ENCODE measurements around the gene TRAPPC12. TPM values are rescaled to one million over a fixed set of nuclear protein-coding genes. Genes with fewer than 3 reads are reported as not detected.
A peak's percentile ranks its signal among the peaks of the same experiment; 100 is the strongest.
"Not testable (repeated sequence)": the region's sequence is repeated elsewhere in the genome, so short reads cannot be mapped to it uniquely, and the experiment has no call there.

Gene TRAPPC12
- 10 to 100 TPM; 41.2 to 48.3 (median 45.2) TPM for polyA plus RNA-seq

GRCh38 chr2:3379647-3380534, at the start of gene TRAPPC12:
Gene TRAPPC12, plus strand, starts transcription at chr2:3379694. Its CDS starts 7,930 bp downstream, at chr2:3387624.
- WGBS, 3 donors = 0 to 2% (median 1%) methylated on average over 45 to 61 of the region's 61 CpGs
- H3K27ac ChIP-seq (ENCODE audit: low read depth, low read length) = peak within 1 kb of the TSS; percentile 53

GRCh38 chr2:3332133-3332532, 47.4 kb upstream of the TRAPPC12 start:
- 86 to 92% (median 88%) methylated on average over 8 of the region's 8 CpGs for WGBS, 3 donors
- H3K27ac ChIP-seq (ENCODE audit: low read depth, low read length) = no peak overlapping the region

GRCh38 chr2:3334392-3335345, 44.8 kb upstream of the TRAPPC12 start:
- 75 to 89% (median 81%) methylated on average over 24 of the region's 24 CpGs for WGBS, 3 donors

GRCh38 chr2:3336844-3337243, 42.6 kb upstream of the TRAPPC12 start:
- 93 to 98% (median 95%) methylated on average over 2 of the region's 2 CpGs for WGBS, 3 donors
- no peak overlapping the region for H3K27ac ChIP-seq (ENCODE audit: low read depth, low read length)

More at GRCh38 chr2:3334392-3335345, 44.8 kb upstream of the TRAPPC12 start:
- no peak overlapping the region for H3K27ac ChIP-seq (ENCODE audit: low read depth, low read length)

GRCh38 chr2:3338340-3338739, 41.2 kb upstream of the TRAPPC12 start:
- 90 to 94% (median 93%) methylated on average over 10 of the region's 10 CpGs for WGBS, 3 donors
- no peak overlapping the region for H3K27ac ChIP-seq (ENCODE audit: low read depth, low read length)

- H3K27ac ChIP-seq (ENCODE audit: low read depth, low read length) = no peak overlapping the region
- WGBS, 3 donors = 90 to 97% (median 94%) methylated on average over 10 of the region's 10 CpGs
Observed at GRCh38 chr2:3340144-3340543, 39.4 kb upstream of the TRAPPC12 start.

GRCh38 chr2:3341336-3341735, 38.2 kb upstream of the TRAPPC12 start:
- H3K27ac ChIP-seq (ENCODE audit: low read depth, low read length) = no peak overlapping the region
- WGBS, 3 donors = 95 to 98% (median 97%) methylated on average over 8 of the region's 8 CpGs

DNA sequence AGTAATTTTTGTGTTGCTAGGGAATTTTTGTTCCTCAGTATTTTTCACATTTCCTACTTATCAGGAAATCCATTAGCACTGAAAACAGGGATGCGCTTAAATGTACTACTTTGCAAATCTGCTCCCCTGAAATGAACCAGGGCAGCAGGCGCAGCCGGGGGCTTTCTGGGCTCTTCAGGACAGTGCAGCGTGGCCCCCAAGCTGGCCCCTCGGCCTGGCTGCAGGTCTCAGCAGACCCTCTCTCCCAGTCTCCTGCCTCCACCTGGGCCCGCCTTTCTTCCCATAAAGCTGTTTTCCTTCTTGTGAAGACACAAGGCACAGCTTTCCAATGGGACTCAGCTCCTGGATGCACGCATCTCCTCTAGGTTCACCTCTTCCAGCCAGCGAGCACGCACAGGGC, 37.2 kb upstream of the TRAPPC12 start:
- no peak overlapping the region for H3K27ac ChIP-seq (ENCODE audit: low read depth, low read length)
- WGBS, 3 donors = 97 to 98% (median 97%) methylated on average over 9 of the region's 9 CpGs

DNA sequence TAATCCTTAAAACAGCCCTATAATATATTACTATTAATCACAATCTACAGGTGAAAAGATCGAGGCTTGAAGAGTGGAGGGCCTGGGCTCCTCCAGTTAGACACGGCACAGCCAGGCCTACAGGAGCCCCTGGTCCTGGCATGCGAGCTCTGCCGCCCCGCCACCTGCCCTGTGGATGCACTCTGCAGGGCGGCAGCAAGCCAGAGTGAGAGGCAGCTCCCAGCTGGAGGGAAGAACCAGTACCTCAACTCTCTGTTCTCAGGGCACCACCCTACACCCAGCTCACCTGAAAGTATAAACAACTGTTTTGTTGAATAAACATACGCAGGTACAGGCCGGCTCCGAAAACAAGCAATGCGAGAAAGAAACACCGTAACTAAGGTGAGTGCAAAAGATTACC, 36.5 kb upstream of the TRAPPC12 start:
- WGBS, 3 donors = 89 to 93% (median 92%) methylated on average over 11 of the region's 11 CpGs
- no peak overlapping the region for H3K27ac ChIP-seq (ENCODE audit: low read depth, low read length)

- 84 to 91% (median 86%) methylated on average over 6 of the region's 6 CpGs for WGBS, 3 donors
Observed at GRCh38 chr2:3344897-3345296, 34.6 kb upstream of the TRAPPC12 start.

DNA sequence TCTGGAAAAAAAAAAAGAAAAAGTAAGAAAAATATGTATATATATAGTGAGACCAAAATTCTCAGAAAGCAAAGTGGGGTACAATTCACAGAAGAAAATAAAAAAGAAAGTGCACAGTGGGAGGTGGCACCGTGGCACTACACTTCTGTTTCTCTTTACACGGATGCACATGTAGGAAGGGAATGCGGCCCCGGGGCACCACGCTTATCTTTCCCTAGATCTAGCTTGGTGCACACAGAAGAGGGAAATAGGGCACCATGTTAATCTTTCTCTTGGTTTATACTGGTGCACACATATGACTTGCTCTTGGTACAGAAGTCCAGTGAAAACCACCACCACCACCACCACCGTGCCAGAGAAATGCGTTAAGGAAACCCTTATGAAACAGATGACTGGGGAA, 33.9 kb upstream of the TRAPPC12 start:
- 91 to 97% (median 96%) methylated on average over 7 of the region's 7 CpGs for WGBS, 3 donors
- H3K27ac ChIP-seq (ENCODE audit: low read depth, low read length) = no peak overlapping the region

More at GRCh38 chr2:3344897-3345296, 34.6 kb upstream of the TRAPPC12 start:
- no peak overlapping the region for H3K27ac ChIP-seq (ENCODE audit: low read depth, low read length)

GRCh38 chr2:3348767-3349166, 30.7 kb upstream of the TRAPPC12 start:
- H3K27ac ChIP-seq (ENCODE audit: low read depth, low read length) = no peak overlapping the region

DNA sequence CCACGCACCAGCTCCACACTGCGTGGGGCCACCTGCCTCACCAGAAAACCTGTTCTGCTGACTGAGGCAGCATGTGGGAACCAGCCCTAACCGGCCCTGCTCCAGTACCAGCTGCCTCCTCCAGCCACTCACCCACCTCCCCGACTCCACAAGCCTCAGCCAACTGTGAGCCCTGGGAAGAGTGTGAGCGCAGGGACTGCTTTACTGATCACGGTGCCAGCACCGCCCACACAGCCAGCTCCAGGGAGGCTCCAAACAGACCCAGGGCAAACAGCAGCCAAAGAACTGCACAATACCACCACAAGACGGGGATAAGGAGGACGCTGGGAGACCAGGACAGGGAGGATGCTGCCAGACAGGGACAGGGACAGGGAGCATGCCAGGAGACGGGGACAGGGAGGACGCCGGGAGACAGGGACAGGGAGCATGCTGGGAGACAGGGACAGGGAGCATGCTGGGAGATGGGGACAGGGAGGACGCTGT, 30.2 kb upstream of the TRAPPC12 start:
- 72 to 82% (median 73%) methylated on average over 13 of the region's 13 CpGs for WGBS, 3 donors
- no peak overlapping the region for H3K27ac ChIP-seq (ENCODE audit: low read depth, low read length)

More at GRCh38 chr2:3348767-3349166, 30.7 kb upstream of the TRAPPC12 start:
- 92 to 94% (median 93%) methylated on average over 12 of the region's 12 CpGs for WGBS, 3 donors

- no peak overlapping the region for H3K27ac ChIP-seq (ENCODE audit: low read depth, low read length)
- WGBS, 3 donors = 86 to 97% (median 96%) methylated on average over 3 of the region's 3 CpGs
Observed at GRCh38 chr2:3354986-3355385, 24.5 kb upstream of the TRAPPC12 start.

- 68 to 83% (median 76%) methylated on average over 8 of the region's 8 CpGs for WGBS, 3 donors
- H3K27ac ChIP-seq (ENCODE audit: low read depth, low read length) = no peak overlapping the region
Observed at GRCh38 chr2:3355951-3356569, 23.4 kb upstream of the TRAPPC12 start.

- no peak overlapping the region for H3K27ac ChIP-seq (ENCODE audit: low read depth, low read length)
- 71 to 82% (median 76%) methylated on average over 2 of the region's 2 CpGs for WGBS, 3 donors
Observed at GRCh38 chr2:3356799-3357198, 22.7 kb upstream of the TRAPPC12 start.

DNA sequence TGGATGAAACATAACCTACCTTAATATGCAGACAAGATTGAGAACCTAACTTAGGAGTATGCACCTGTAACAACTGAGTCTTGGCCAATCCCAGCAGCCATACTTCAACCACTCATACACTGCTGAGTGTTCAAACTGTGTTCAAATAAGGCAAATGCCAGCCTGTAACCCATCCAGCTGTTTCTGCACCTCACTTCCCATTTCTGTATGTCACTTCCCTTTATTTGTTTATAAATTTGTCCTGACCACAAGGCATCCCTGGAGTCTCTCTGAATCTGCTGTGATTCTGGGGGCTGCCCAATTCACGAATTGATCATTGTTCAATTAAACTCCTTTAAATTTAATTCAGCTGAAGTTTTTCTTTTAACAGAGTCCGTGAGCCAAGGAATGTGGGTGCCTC, 22.0 kb upstream of the TRAPPC12 start:
- not testable (repeated sequence) for H3K27ac ChIP-seq (ENCODE audit: low read depth, low read length)
- 79 to 96% (median 80%) methylated on average over 2 of the region's 2 CpGs for whole genome bisulfite sequencing, 3 donors

GRCh38 chr2:3357926-3358325, 21.6 kb upstream of the TRAPPC12 start:
- H3K27ac ChIP-seq (ENCODE audit: low read depth, low read length) = no peak overlapping the region
- WGBS, 3 donors = 86 to 98% (median 90%) methylated on average over 8 of the region's 8 CpGs

All from adipose tissue (tissue), 3 donors.